Peyer's patch (tissue), 4 donors: ENCODE results near the gene DAB1.

Experiments
- CTCF ChIP-seq, 6 experiments: fragments of 450-650 bp in 4 of 6; fragments of 200-600 bp in 2 of 6; sonication (generic) in 1 of 6; IDR thresholded peaks; one replicate each; pipeline ENCODE4 v1.5.1; 2017 to 2019; ENCODE audit warnings: antibody characterized with exemption in 6 of 6, mild to moderate bottlenecking in 3 of 6, moderate library complexity in 1 of 6
- POLR2A ChIP-seq, 2 donors: fragments of 450-650 bp; IDR thresholded peaks; one replicate each; pipeline ENCODE4 v1.5.1; 2017; ENCODE audit warnings: antibody characterized with exemption in 2 of 2, mild to moderate bottlenecking in 2 of 2, moderate library complexity in 2 of 2

- TF ChIP-seq CTCF (IDR thresholded peaks at IDR 0.05) (no peak), POLR2A (IDR thresholded peaks at IDR 0.05) (no peak)
Observed at GRCh38 chr1:57160594-57160993, 263.3 kb downstream of the DAB1 start.
